SK-N-SH (cell line): ENCODE measurements around the gene PFKL. TPM values are rescaled to one million over a fixed set of nuclear protein-coding genes. Genes with fewer than 3 reads are reported as not detected.

Experiments
- CTCF ChIA-PET: fragments of 300-600, 350-600 bp; formaldehyde crosslinking; extraction: SDS; loops from one replicate; lab custom pipeline; 2021; lab: Yijun Ruan, JAX
- POLR2A ChIA-PET: fragments of 350-600 bp; sonication (Branson Sonifier 250); formaldehyde crosslinking; extraction: SDS; loops from one replicate; lab custom pipeline; 2020; ENCODE audit warnings: antibody characterized with exemption, inconsistent platforms; lab: Yijun Ruan, JAX
- DNase-seq: peaks from one replicate; pipeline ENCODE4 v3.0.0; 2012
- H2AFZ ChIP-seq: fragments of 200-600 bp; sonication (generic); 2 replicates; pipeline ENCODE4 v1.8.1; 2016; ENCODE audit warnings: antibody characterized with exemption, mild to moderate bottlenecking, low read depth
- H3F3A ChIP-seq: fragments of 200-600 bp; sonication (generic); replicated peaks from 2 replicates; pipeline ENCODE3; 2016; ENCODE audit warnings: antibody characterized with exemption, mild to moderate bottlenecking; ENCODE audit not compliant: insufficient read depth
- H3K27ac ChIP-seq, 2 experiments: fragments of 200-500 bp in 1 of 2; fragments of 200-600 bp in 1 of 2; sonication (Bioruptor generic) in 1 of 2; sonication (generic), shearing (Covaris generic) in 1 of 2; 2 replicates each; pipeline versions ENCODE4 v1.5.1 to v1.6.1; 2014 to 2016; ENCODE audit warnings: low read depth in 2 of 2, inconsistent platforms in 1 of 2, low read length in 1 of 2, mild to moderate bottlenecking in 1 of 2, mixed read lengths in 1 of 2
- H3K27me3 ChIP-seq: fragments of 200-600 bp; sonication (generic), shearing (Covaris generic); 2 replicates; pipeline ENCODE4 v1.6.1; 2016; ENCODE audit warnings: mixed run types; ENCODE audit not compliant: insufficient read depth
- H3K36me3 ChIP-seq, 2 experiments: fragments of 200-500 bp in 1 of 2; fragments of 200-600 bp in 1 of 2; sonication (Bioruptor generic) in 1 of 2; sonication (generic) in 1 of 2; replicated peaks in 1 of 2; 2 replicates each; pipeline versions ENCODE3 to v1.5.1; 2014 to 2016; ENCODE audit warnings: low read length in 1 of 2, mild to moderate bottlenecking in 1 of 2; ENCODE audit not compliant: insufficient read depth in 2 of 2, control insufficient read depth in 1 of 2
- H3K4me1 ChIP-seq, 2 experiments: fragments of 200-500 bp in 1 of 2; fragments of 200-600 bp in 1 of 2; sonication (Bioruptor generic) in 1 of 2; sonication (generic), shearing (Covaris generic) in 1 of 2; 2 replicates each; pipeline versions ENCODE4 v1.5.1 to v1.6.1; 2014 to 2016; ENCODE audit warnings: low read depth in 1 of 2, low read length in 1 of 2, mixed run types in 1 of 2; ENCODE audit not compliant: insufficient read depth in 2 of 2, control insufficient read depth in 1 of 2
- H3K4me2 ChIP-seq: fragments of 200-600 bp; sonication (generic), shearing (Covaris generic); 2 replicates; pipeline ENCODE4 v1.6.1; 2017; ENCODE audit warnings: mixed run types
- H3K4me3 ChIP-seq, 2 experiments: fragments of 200-500 bp in 1 of 2; fragments of 200-600 bp in 1 of 2; sonication (Bioruptor generic) in 1 of 2; sonication (generic), shearing (Covaris generic) in 1 of 2; 2 replicates each; pipeline versions ENCODE4 v1.5.1 to v1.8.1; 2014 to 2016; ENCODE audit warnings: low read depth in 2 of 2, inconsistent platforms in 1 of 2, low read length in 1 of 2, mild to moderate bottlenecking in 1 of 2, mixed read lengths in 1 of 2, moderate library complexity in 1 of 2
- H3K79me2 ChIP-seq: fragments of 200-600 bp; sonication (generic); 2 replicates; pipeline ENCODE4 v1.8.1; 2017; ENCODE audit warnings: mild to moderate bottlenecking; ENCODE audit not compliant: insufficient read depth
- H3K9ac ChIP-seq: fragments of 200-600 bp; sonication (generic); 2 replicates; pipeline ENCODE4 v1.6.1; 2017; ENCODE audit warnings: mixed run types
- H3K9me2 ChIP-seq: fragments of 200-600 bp; sonication (generic); 2 replicates; pipeline ENCODE4 v1.6.1; 2017; ENCODE audit warnings: mixed run types
- H3K9me3 ChIP-seq: fragments of 200-600 bp; sonication (generic); 2 replicates; pipeline ENCODE4 v1.6.1; 2017; ENCODE audit warnings: mixed run types, mild to moderate bottlenecking, moderate library complexity
- H4K20me1 ChIP-seq: fragments of 200-600 bp; sonication (generic); 2 replicates; pipeline ENCODE4 v1.6.1; 2017; ENCODE audit warnings: mild to moderate bottlenecking, mixed run types; ENCODE audit not compliant: insufficient read depth
- CHD2 ChIP-seq: fragments of 150-350 bp; IDR thresholded peaks from 2 replicates; pipeline ENCODE4 v1.6.1; 2018; ENCODE audit warnings: low read length; ENCODE audit not compliant: partially characterized antibody
- ELF1 ChIP-seq: IDR thresholded peaks from 2 replicates; pipeline ENCODE4 v1.4.0; 2012
- EP300 ChIP-seq, 2 experiments: IDR thresholded peaks; 2 replicates each; pipeline versions ENCODE4 v1.4.0 to v1.6.1; 2012; ENCODE audit warnings: borderline replicate concordance in 1 of 2, low read depth in 1 of 2, low read length in 1 of 2
- EZH2phosphoT487 ChIP-seq: fragments of 200-600 bp; sonication (generic); IDR thresholded peaks from 2 replicates; pipeline ENCODE4 v1.6.1; 2017; ENCODE audit warnings: low read depth, mixed run types, mild to moderate bottlenecking, antibody characterized with exemption, moderate library complexity, borderline replicate concordance
- FOSL2 ChIP-seq: IDR thresholded peaks from 2 replicates; pipeline ENCODE4 v1.4.0; 2012; ENCODE audit warnings: low read depth, mild to moderate bottlenecking, moderate library complexity, borderline replicate concordance
- GATA2 ChIP-seq: sonication (generic); formaldehyde crosslinking; IDR thresholded peaks from 2 replicates; pipeline ENCODE4 v1.5.0; 2020; ENCODE audit warnings: mild to moderate bottlenecking, missing genetic modification reagents
- NFIC ChIP-seq: IDR thresholded peaks from 2 replicates; pipeline ENCODE4 v1.4.0; 2012; ENCODE audit warnings: borderline replicate concordance
- POLR2AphosphoS5 ChIP-seq: IDR thresholded peaks from 2 replicates; pipeline ENCODE4 v1.6.1; 2012; ENCODE audit warnings: low read depth, low read length
- REST ChIP-seq: IDR thresholded peaks from 2 replicates; pipeline ENCODE4 v1.6.1; 2012; ENCODE audit warnings: mild to moderate bottlenecking, low read depth, low read length, moderate library complexity
- SIN3A ChIP-seq: IDR thresholded peaks from 2 replicates; pipeline ENCODE4 v1.6.1; 2012; ENCODE audit warnings: low read depth, mild to moderate bottlenecking, low read length, moderate library complexity, borderline replicate concordance
- TCF12 ChIP-seq: IDR thresholded peaks from 2 replicates; pipeline ENCODE4 v1.4.0; 2012
- TEAD4 ChIP-seq: IDR thresholded peaks from 2 replicates; pipeline ENCODE4 v1.4.0; 2012; ENCODE audit warnings: mild to moderate bottlenecking, borderline replicate concordance; ENCODE audit not compliant: insufficient read depth
- USF1 ChIP-seq: IDR thresholded peaks from 2 replicates; pipeline ENCODE4 v1.4.0; 2012; ENCODE audit warnings: low read depth, borderline replicate concordance
- USF2 ChIP-seq: fragments of 150-350 bp; IDR thresholded peaks from 2 replicates; pipeline ENCODE4 v1.6.1; 2017; ENCODE audit warnings: antibody characterized with exemption, low read length, low read depth, borderline replicate concordance
- YY1 ChIP-seq: IDR thresholded peaks from 2 replicates; pipeline ENCODE4 v1.4.0; 2012; ENCODE audit warnings: low read depth, mild to moderate bottlenecking
- ZBTB33 ChIP-seq: IDR thresholded peaks from 2 replicates; pipeline ENCODE4 v1.4.0; 2012; ENCODE audit warnings: low read depth, borderline replicate concordance
- WGBS: methylation state at CpG from one replicate; pipeline ENCODE4 v1.1.6; 2017; ENCODE audit warnings: low lambda C conversion rate; 5-methylcytosine and 5-hydroxymethylcytosine counted together
- polyA plus RNA-seq, 3 experiments: library from polyadenylated mRNA; depleted of rRNA; stranded (reverse); fragments of >200 nt; gene quantifications; 2 replicates each; pipeline ENCODE4 v1.2.3, GENCODE V29; 2012

The PFKL gene
- polyA plus RNA-seq, 1 of the 3 experiments (the other 2 are of a cell fraction), result 118 TPM

- Histone ChIP-seq H3K9ac (no peak overlapping the region), H3K9me2 (no peaks in the 10 kb centered on the region), H3F3A (no peaks in the 10 kb centered on the region), H3K79me2 (no peaks in the 10 kb centered on the region), H2AFZ (no peak overlapping the region), H3K4me2 (no peak overlapping the region), H3K27me3 (peaks cover 63% of the 10 kb centered on the region), H4K20me1 (no peaks in the 10 kb centered on the region), H3K36me3 (no peaks in the 10 kb centered on the region), H3K27ac (no peak overlapping the region), H3K9me3 (no peaks in the 10 kb centered on the region), H3K4me3 (no peak overlapping the region), H3K4me1 (no peaks in the 10 kb centered on the region)
- TF ChIP-seq YY1 (no peak), EZH2phosphoT487 (no peak), SIN3A (no peak), POLR2AphosphoS5 (no peak), ELF1 (no peak), TCF12 (no peak), EP300 (IDR thresholded peaks at IDR 0.05; ENCODE audit: borderline replicate concordance in 1 of 2, low read depth in 1 of 2, low read length in 1 of 2) (no peak), REST (no peak), GATA2 (CRISPR knock-in tag) (no peak), TEAD4 (no peak)
- 20% methylated on average over 4 of the region's 18 CpGs for WGBS
- CTCF ChIA-PET, result interaction anchor here (1.2 kb wide), 1 partner anchor 104 kb away, joined by 4 read pairs; no protein-coding TSS in a partner anchor
- POLR2A ChIA-PET, result no interaction called here
- DNase-seq, result no peak
These were observed 51.8 kb downstream of the PFKL start for GRCh38 chr21:44351535-44352252.

GRCh38 chr21:44352253-44352860, 52.5 kb downstream of the PFKL start:
- H3K27me3 ChIP-seq, result peaks cover 61% of the 10 kb centered on the region
- no peak for DNase-seq
- POLR2A ChIA-PET, result no interaction called here
- no peak for TF ChIP-seq ZBTB33
- no peak for TF ChIP-seq TEAD4
- TF ChIP-seq SIN3A, result no peak
- no peak for TF ChIP-seq POLR2AphosphoS5
- TF ChIP-seq NFIC, result no peak
- no peak for TF ChIP-seq CHD2
- no peak for TF ChIP-seq FOSL2
- no peak for TF ChIP-seq ELF1
- TF ChIP-seq USF2, result no peak
- no peak for TF ChIP-seq USF1

More at GRCh38 chr21:44352253-44352860, 52.5 kb downstream of the PFKL start:
- 24% methylated on average over 17 of the region's 17 CpGs for WGBS
- CTCF ChIA-PET, result interaction anchor here (1.2 kb wide), 1 partner anchor 104 kb away, joined by 4 read pairs; no protein-coding TSS in a partner anchor
- Histone ChIP-seq H4K20me1 (no peaks in the 10 kb centered on the region), H3K79me2 (no peaks in the 10 kb centered on the region), H3F3A (no peaks in the 10 kb centered on the region), H3K9me3 (no peaks in the 10 kb centered on the region), H2AFZ (no peak overlapping the region), H3K4me3 (no peak overlapping the region), H3K4me1 (no peaks in the 10 kb centered on the region), H3K4me2 (no peak overlapping the region), H3K9ac (no peak overlapping the region), H3K27ac (no peak overlapping the region), H3K9me2 (no peaks in the 10 kb centered on the region), H3K36me3 (no peaks in the 10 kb centered on the region)
